Thymus (tissue), 11 donors: ENCODE measurements around the gene OCA2. TPM values are rescaled to one million over a fixed set of nuclear protein-coding genes. Genes with fewer than 3 reads are reported as not detected.

Source experiments
- DNase-seq, 9 donors: peaks; one replicate each; pipeline ENCODE4 v3.0.0-alpha.2; 2013; ENCODE audit warnings: low spot score in 9 of 9, low read depth in 6 of 9, missing footprints in 1 of 9
- H3K27ac ChIP-seq, 2 donors: one replicate each; pipeline ENCODE4 v1.5.1; 2013; ENCODE audit warnings: control low read depth in 1 of 2, low read depth in 1 of 2, low read length in 1 of 2, mild to moderate bottlenecking in 1 of 2, moderate library complexity in 1 of 2
- H3K27me3 ChIP-seq, 2 donors: one replicate each; pipeline ENCODE4 v1.5.1; 2013; ENCODE audit warnings: low read length in 1 of 2; ENCODE audit not compliant: control insufficient read depth in 2 of 2, insufficient read depth in 1 of 2
- H3K36me3 ChIP-seq, 2 donors: one replicate each; pipeline ENCODE4 v1.5.1; 2013; ENCODE audit warnings: low read length in 1 of 2, mild to moderate bottlenecking in 1 of 2, moderate library complexity in 1 of 2; ENCODE audit not compliant: control insufficient read depth in 2 of 2, insufficient read depth in 2 of 2
- H3K4me1 ChIP-seq, 2 donors: one replicate each; pipeline ENCODE4 v1.5.1; 2013; ENCODE audit warnings: low read length in 2 of 2; ENCODE audit not compliant: control insufficient read depth in 2 of 2, insufficient read depth in 2 of 2
- H3K4me3 ChIP-seq, 2 donors: one replicate each; pipeline ENCODE4 v1.5.1; 2013; ENCODE audit warnings: low read length in 2 of 2, control low read depth in 1 of 2, mild to moderate bottlenecking in 1 of 2
- H3K9me3 ChIP-seq, 2 donors: one replicate each; pipeline ENCODE4 v1.5.1; 2013; ENCODE audit warnings: low read length in 1 of 2, mild to moderate bottlenecking in 1 of 2; ENCODE audit not compliant: control insufficient read depth in 2 of 2, insufficient read depth in 1 of 2
- WGBS: extraction: QIAGEN DNeasy Blood & Tissue Kit; methylation state at CpG from one replicate; pipeline ENCODE4 v1.1.7; 2013; 5-methylcytosine and 5-hydroxymethylcytosine counted together
- polyA plus RNA-seq: library from polyadenylated mRNA; stranded (reverse); fragments of 200-250 nt; gene quantifications from one replicate; pipeline ENCODE4 v1.2.3, GENCODE V29; 2013
- total RNA-seq: library from RNA; stranded (reverse); fragments of 120-200 nt; gene quantifications from one replicate; pipeline ENCODE4 v1.2.4, GENCODE V29; 2013
- donor health status: healthy.

Gene OCA2
- total and polyA plus RNA-seq, 2 donors, result 0.99 to 1.2 TPM

GRCh38 chr15:27707257-27707656, 391.9 kb downstream of the OCA2 start:
- Histone ChIP-seq H3K27ac (no peak overlapping the region), H3K9me3 (peaks cover 2 to 10% of the 10 kb centered on the region in 2 donors), H3K4me1 (no peaks in the 10 kb centered on the region), H3K36me3 (no peaks in the 10 kb centered on the region), H3K27me3 (no peaks in the 10 kb centered on the region), H3K4me3 (no peak overlapping the region)
- DNase-seq, result no peak
- 88% methylated on average over 2 of the region's 2 CpGs for WGBS

GRCh38 chr15:27706300-27706699, 392.8 kb downstream of the OCA2 start:
- Histone ChIP-seq H3K27ac (no peak overlapping the region), H3K4me1 (no peaks in the 10 kb centered on the region), H3K4me3 (no peak overlapping the region), H3K9me3 (peaks cover 6 to 17% of the 10 kb centered on the region in 2 donors), H3K27me3 (no peaks in the 10 kb centered on the region), H3K36me3 (no peaks in the 10 kb centered on the region)
- 95% methylated on average over 5 of the region's 5 CpGs for whole genome bisulfite sequencing
- no peak for DNase-seq

GRCh38 chr15:27705056-27705455, 394.1 kb downstream of the OCA2 start:
- no peaks in the 10 kb centered on the region for H3K36me3 ChIP-seq
- H3K4me3 ChIP-seq, result no peak overlapping the region
- DNase-seq, result no peak
- WGBS, result 84% methylated on average over 5 of the region's 5 CpGs
- H3K4me1 ChIP-seq, result no peaks in the 10 kb centered on the region
- H3K27me3 ChIP-seq, result no peaks in the 10 kb centered on the region
- H3K27ac ChIP-seq, result no peak overlapping the region
- peaks cover 6 to 17% of the 10 kb centered on the region in 2 donors for H3K9me3 ChIP-seq

Other genes starting within 250 kb of the OCA2 start
- 18.7 TPM for gene HERC2, start 222.9 kb upstream of the OCA2 start, total RNA-seq
- 27.1 TPM for gene HERC2, start 222.9 kb upstream of the OCA2 start, polyA plus RNA-seq